Mesothelial cell of epicardium (in vitro differentiated cells): ENCODE measurements around the gene DNAAF8. TPM values are rescaled to one million over a fixed set of nuclear protein-coding genes. Genes with fewer than 3 reads are reported as not detected.

ENCODE experiments used
- DNase-seq, 2 experiments: peaks; one replicate each; pipeline ENCODE4 v3.0.0; 2021; ENCODE audit warnings: low spot score in 2 of 2; ENCODE audit not compliant: unreplicated experiment in 2 of 2
- H3K27ac Mint-ChIP-seq: 2 replicates; pipeline ENCODE4 v1.8.0; 2021; ENCODE audit warnings: mixed read lengths
- H3K27me3 Mint-ChIP-seq: 2 replicates; pipeline ENCODE4 v1.8.0; 2021; ENCODE audit warnings: low read depth, mixed read lengths
- H3K36me3 Mint-ChIP-seq: 2 replicates; pipeline ENCODE4 v1.8.0; 2021; ENCODE audit warnings: mixed read lengths
- H3K4me1 Mint-ChIP-seq: 2 replicates; pipeline ENCODE4 v1.8.0; 2021; ENCODE audit warnings: mixed read lengths
- H3K4me3 Mint-ChIP-seq: 2 replicates; pipeline ENCODE4 v1.8.0; 2021; ENCODE audit warnings: mild to moderate bottlenecking, moderate library complexity, mixed read lengths
- H3K9me3 Mint-ChIP-seq: 2 replicates; pipeline ENCODE4 v1.8.0; 2021; ENCODE audit warnings: mixed read lengths
- total RNA-seq: library from RNA; stranded (reverse); gene quantifications from 3 replicates; pipeline ENCODE4 v1.2.1, GENCODE V29; 2021
- TF ChIP-seq, protein P1 (sequence below): fragments of 200-600 bp; sonication (generic); IDR thresholded peaks from one replicate; pipeline ENCODE4 v1.5.0; 2021; ENCODE audit warnings: antibody characterized with exemption; ENCODE audit not compliant: unreplicated experiment

DNAAF8 gene
- total RNA-seq, 1 donor from 2014 or later, result 0.45 TPM

GRCh38 chr16:4746991-4747574 lies 12.7 kb downstream of the DNAAF8 start:
- no peaks in the 10 kb centered on the region for H3K4me1 Mint-ChIP-seq
- no peak for DNase-seq
- H3K27ac Mint-ChIP-seq, result no peak overlapping the region
- H3K36me3 Mint-ChIP-seq, result peaks cover 5% of the 10 kb centered on the region
- H3K27me3 Mint-ChIP-seq, result peaks cover 2% of the 10 kb centered on the region
- no peak overlapping the region for H3K4me3 Mint-ChIP-seq
- TF ChIP-seq, protein P1, sequence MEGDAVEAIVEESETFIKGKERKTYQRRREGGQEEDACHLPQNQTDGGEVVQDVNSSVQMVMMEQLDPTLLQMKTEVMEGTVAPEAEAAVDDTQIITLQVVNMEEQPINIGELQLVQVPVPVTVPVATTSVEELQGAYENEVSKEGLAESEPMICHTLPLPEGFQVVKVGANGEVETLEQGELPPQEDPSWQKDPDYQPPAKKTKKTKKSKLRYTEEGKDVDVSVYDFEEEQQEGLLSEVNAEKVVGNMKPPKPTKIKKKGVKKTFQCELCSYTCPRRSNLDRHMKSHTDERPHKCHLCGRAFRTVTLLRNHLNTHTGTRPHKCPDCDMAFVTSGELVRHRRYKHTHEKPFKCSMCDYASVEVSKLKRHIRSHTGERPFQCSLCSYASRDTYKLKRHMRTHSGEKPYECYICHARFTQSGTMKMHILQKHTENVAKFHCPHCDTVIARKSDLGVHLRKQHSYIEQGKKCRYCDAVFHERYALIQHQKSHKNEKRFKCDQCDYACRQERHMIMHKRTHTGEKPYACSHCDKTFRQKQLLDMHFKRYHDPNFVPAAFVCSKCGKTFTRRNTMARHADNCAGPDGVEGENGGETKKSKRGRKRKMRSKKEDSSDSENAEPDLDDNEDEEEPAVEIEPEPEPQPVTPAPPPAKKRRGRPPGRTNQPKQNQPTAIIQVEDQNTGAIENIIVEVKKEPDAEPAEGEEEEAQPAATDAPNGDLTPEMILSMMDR, result no peak
- no peaks in the 10 kb centered on the region for H3K9me3 Mint-ChIP-seq

GRCh38 chr16:4747906-4748681 lies 13.8 kb downstream of the DNAAF8 start:
- Mint-ChIP-seq H3K27ac (no peak overlapping the region), H3K36me3 (peaks cover 6% of the 10 kb centered on the region), H3K27me3 (peaks cover 2% of the 10 kb centered on the region), H3K4me1 (no peaks in the 10 kb centered on the region), H3K9me3 (no peaks in the 10 kb centered on the region), H3K4me3 (no peak overlapping the region)
- no peak for DNase-seq
- TF ChIP-seq, protein P1, result no peak

- H3K4me3 Mint-ChIP-seq, result no peak overlapping the region
- H3K36me3 Mint-ChIP-seq, result peaks cover 9% of the 10 kb centered on the region
- no peak for DNase-seq
- TF ChIP-seq, protein P1, result no peak
- H3K27ac Mint-ChIP-seq, result no peak overlapping the region
- no peaks in the 10 kb centered on the region for H3K27me3 Mint-ChIP-seq
- H3K9me3 Mint-ChIP-seq, result no peaks in the 10 kb centered on the region
- no peaks in the 10 kb centered on the region for H3K4me1 Mint-ChIP-seq
These were observed 14.5 kb downstream of the DNAAF8 start for GRCh38 chr16:4748682-4749411.

DNA sequence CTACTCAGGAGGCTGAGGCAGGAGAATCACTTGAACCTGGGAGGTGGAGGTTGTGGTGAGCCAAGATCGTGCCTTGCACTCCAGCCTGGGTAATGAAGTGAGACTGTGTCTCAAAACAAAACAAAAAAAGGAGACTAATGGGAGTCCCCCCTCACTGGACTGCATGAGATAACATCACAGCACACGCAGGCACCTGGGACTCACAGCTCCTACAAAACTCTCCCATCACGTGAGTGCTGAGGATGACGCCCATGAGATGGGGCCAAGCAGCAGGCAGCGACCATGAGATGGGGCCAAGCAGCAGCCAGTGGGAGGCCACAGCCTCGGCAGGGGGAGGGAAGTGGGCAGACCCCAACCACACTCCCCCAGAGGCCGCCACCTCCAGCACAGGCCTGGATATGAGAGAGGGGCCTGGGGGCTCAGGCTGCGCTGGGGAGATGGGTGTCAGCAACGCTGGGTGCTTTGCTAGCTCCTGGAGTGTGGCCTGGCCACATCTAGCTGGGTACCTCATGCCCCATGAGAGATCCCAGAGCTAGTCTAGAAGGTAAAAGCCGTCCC lies 15.4 kb downstream of the DNAAF8 start:
- DNase-seq, result no peak
- Mint-ChIP-seq H3K27me3 (no peaks in the 10 kb centered on the region), H3K36me3 (peaks cover 11% of the 10 kb centered on the region), H3K4me3 (no peak overlapping the region), H3K4me1 (no peaks in the 10 kb centered on the region), H3K9me3 (no peaks in the 10 kb centered on the region), H3K27ac (no peak overlapping the region)
- TF ChIP-seq, protein P1, result no peak

- Mint-ChIP-seq H3K36me3 (peaks cover 20% of the 10 kb centered on the region), H3K4me3 (no peak overlapping the region), H3K27me3 (no peaks in the 10 kb centered on the region), H3K27ac (no peak overlapping the region), H3K4me1 (no peaks in the 10 kb centered on the region), H3K9me3 (peaks cover 5% of the 10 kb centered on the region)
- no peak for DNase-seq
- TF ChIP-seq, protein P1, result no peak
These were observed 16.6 kb downstream of the DNAAF8 start for GRCh38 chr16:4750896-4751295.
